Measurements from ENCODE around the gene RPS6KA2. TPM values are rescaled to one million over a fixed set of nuclear protein-coding genes. Genes with fewer than 3 reads are reported as not detected.

The RPS6KA2 gene
- total and polyA plus RNA-seq, 7 experiments from 2014 or later = 4.5 to 17.1 (median 6.6) TPM

- Mint-ChIP-seq H3K36me3 (peaks cover 0 to 11% (median 0%) of the 10 kb centered on the region in 5 donors), H3K4me3 (peak overlapping the region in 3 of 10 donors; percentile 1 to 15 (median 2)), H3K27ac (peak overlapping the region in 2 of 9 donors; percentile 75 to 83), H3K4me1 (peaks cover 9 to 33% (median 19%) of the 10 kb centered on the region in 7 donors), H3K9me3 (no peaks in the 10 kb centered on the region), H3K27me3 (peaks cover 0 to 13% (median 0%) of the 10 kb centered on the region in 5 donors)
- peaks cover 8 to 13% of the 10 kb centered on the region in 2 donors for H3K4me1 ChIP-seq (ENCODE audit: control insufficient read depth in 2 of 2, insufficient read depth in 2 of 2, low read length in 2 of 2)
- DNase-seq = no peak
- H3K27ac ChIP-seq (ENCODE audit: low read depth, low read length) = no peak overlapping the region
- ChIA-PET CTCF (no interaction called here), POLR2A (interaction anchor here (1.9 kb wide), 1 partner anchor 40 kb away, joined by 5 read pairs; no protein-coding TSS in a partner anchor)
- intact Hi-C loops (cut with micrococcal nuclease) = no loop called here
- no peaks in the 10 kb centered on the region for H3K27me3 ChIP-seq (ENCODE audit: control insufficient read depth in 2 of 2, insufficient read depth in 2 of 2, low read length in 2 of 2)
- H3K4me3 ChIP-seq (ENCODE audit: low read length) = no peak overlapping the region
- ATAC-seq = no peak
- H3K36me3 ChIP-seq (ENCODE audit: control insufficient read depth in 2 of 3, insufficient read depth in 3 of 3, low read length in 3 of 3) = no peaks in the 10 kb centered on the region
- no peaks in the 10 kb centered on the region for H3K9me3 ChIP-seq (ENCODE audit: control insufficient read depth in 2 of 3, low read length in 3 of 3)
Measured at GRCh38 chr6:166440729-166441128, 186.3 kb downstream of the RPS6KA2 start.

- Mint-ChIP-seq H3K4me1 (peaks cover 14 to 39% (median 23%) of the 10 kb centered on the region in 7 donors), H3K36me3 (peaks cover 0 to 11% (median 0%) of the 10 kb centered on the region in 5 donors), H3K27ac (peak overlapping the region in 2 of 9 donors; percentile 7 to 32), H3K4me3 (peak overlapping the region in 9 of 10 donors; percentile 7 to 71 (median 51)), H3K27me3 (peaks cover 0 to 13% (median 0%) of the 10 kb centered on the region in 5 donors), H3K9me3 (no peaks in the 10 kb centered on the region)
- ChIA-PET CTCF (interaction anchor here (1.2 kb wide), 1 partner anchor 163 kb away, joined by 4 read pairs; no protein-coding TSS in a partner anchor), POLR2A (interaction anchor here (1.9 kb wide), 1 partner anchor 39 kb away, joined by 5 read pairs; no protein-coding TSS in a partner anchor)
- intact Hi-C loops (cut with micrococcal nuclease) = no loop called here
- H3K4me1 ChIP-seq (ENCODE audit: control insufficient read depth in 2 of 2, insufficient read depth in 2 of 2, low read length in 2 of 2) = peaks cover 15 to 19% of the 10 kb centered on the region in 2 donors
- ATAC-seq (no peak), DNase-seq (no peak)
- no peaks in the 10 kb centered on the region for H3K27me3 ChIP-seq (ENCODE audit: control insufficient read depth in 2 of 2, insufficient read depth in 2 of 2, low read length in 2 of 2)
- H3K4me3 ChIP-seq (ENCODE audit: low read length) = no peak overlapping the region
- H3K27ac ChIP-seq (ENCODE audit: low read depth, low read length) = no peak overlapping the region
- H3K9me3 ChIP-seq (ENCODE audit: control insufficient read depth in 2 of 3, low read length in 3 of 3) = no peaks in the 10 kb centered on the region
- H3K36me3 ChIP-seq (ENCODE audit: control insufficient read depth in 2 of 3, insufficient read depth in 3 of 3, low read length in 3 of 3) = no peaks in the 10 kb centered on the region
Measured at GRCh38 chr6:166440106-166440505, 186.9 kb downstream of the RPS6KA2 start.

GRCh38 chr6:166439366-166440091 is 187.5 kb downstream of the RPS6KA2 start:
- intact Hi-C loops (cut with micrococcal nuclease) = loop anchor here in 1 of 2 donors (10.0 kb wide), 1 partner anchor 335 kb away; no protein-coding TSS in a partner anchor
- H3K27me3 Mint-ChIP-seq = peaks cover 0 to 13% (median 0%) of the 10 kb centered on the region in 5 donors
- H3K4me3 Mint-ChIP-seq = peak overlapping the region in 8 of 10 donors; percentile 7 to 71 (median 57)
- CTCF ChIA-PET = interaction anchor here (1.2 kb wide), 1 partner anchor 162 kb away, joined by 4 read pairs; no protein-coding TSS in a partner anchor
- peaks cover 0 to 11% (median 0%) of the 10 kb centered on the region in 5 donors for H3K36me3 Mint-ChIP-seq
- H3K4me1 Mint-ChIP-seq = peaks cover 14 to 42% (median 23%) of the 10 kb centered on the region in 7 donors
- H3K9me3 Mint-ChIP-seq = no peaks in the 10 kb centered on the region
- ATAC-seq (peak; percentile 12), DNase-seq (no peak)
- peak overlapping the region in 2 of 9 donors; percentile 32 to 61 for H3K27ac Mint-ChIP-seq
- Histone ChIP-seq H3K27ac (ENCODE audit: low read depth, low read length) (no peak overlapping the region), H3K27me3 (ENCODE audit: control insufficient read depth in 2 of 2, insufficient read depth in 2 of 2, low read length in 2 of 2) (no peaks in the 10 kb centered on the region), H3K4me3 (ENCODE audit: low read length) (no peak overlapping the region), H3K4me1 (ENCODE audit: control insufficient read depth in 2 of 2, insufficient read depth in 2 of 2, low read length in 2 of 2) (peaks cover 15 to 19% of the 10 kb centered on the region in 2 donors), H3K9me3 (ENCODE audit: control insufficient read depth in 2 of 3, low read length in 3 of 3) (no peaks in the 10 kb centered on the region), H3K36me3 (ENCODE audit: control insufficient read depth in 2 of 3, insufficient read depth in 3 of 3, low read length in 3 of 3) (no peaks in the 10 kb centered on the region)
- POLR2A ChIA-PET = interaction anchor here (0.6 to 1.9 kb wide), 3 partner anchors 29 to 38 kb away, joined by 3 to 5 read pairs (median 3); no protein-coding TSS in a partner anchor

- DNase-seq = no peak
- H3K27me3 ChIP-seq (ENCODE audit: control insufficient read depth in 2 of 2, insufficient read depth in 2 of 2, low read length in 2 of 2) = no peaks in the 10 kb centered on the region
- intact Hi-C loops (cut with micrococcal nuclease) = loop anchor here in 1 of 2 donors (10.0 kb wide), 1 partner anchor 336 kb away; no protein-coding TSS in a partner anchor
- POLR2A ChIA-PET = interaction anchor here (0.8 to 1.5 kb wide), 3 partner anchors 20 to 31 kb away, joined by 3 to 7 read pairs (median 3); no protein-coding TSS in a partner anchor
- peak overlapping the region in 2 of 9 donors; percentile 46 to 54 for H3K27ac Mint-ChIP-seq
- no peak overlapping the region for H3K27ac ChIP-seq (ENCODE audit: low read depth, low read length)
- H3K36me3 Mint-ChIP-seq = peaks cover 0 to 7% (median 0%) of the 10 kb centered on the region in 5 donors
- no peak for ATAC-seq
- CTCF ChIA-PET = no interaction called here
- H3K4me1 ChIP-seq (ENCODE audit: control insufficient read depth in 2 of 2, insufficient read depth in 2 of 2, low read length in 2 of 2) = peaks cover 15 to 19% of the 10 kb centered on the region in 2 donors
- H3K9me3 ChIP-seq (ENCODE audit: control insufficient read depth in 2 of 3, low read length in 3 of 3) = no peaks in the 10 kb centered on the region
- H3K36me3 ChIP-seq (ENCODE audit: control insufficient read depth in 2 of 3, insufficient read depth in 3 of 3, low read length in 3 of 3) = no peaks in the 10 kb centered on the region
- H3K9me3 Mint-ChIP-seq = no peaks in the 10 kb centered on the region
- H3K27me3 Mint-ChIP-seq = peaks cover 0 to 13% (median 0%) of the 10 kb centered on the region in 5 donors
- H3K4me3 ChIP-seq (ENCODE audit: low read length) = no peak overlapping the region
- no peak overlapping the region for H3K4me3 Mint-ChIP-seq
- peaks cover 14 to 43% (median 23%) of the 10 kb centered on the region in 7 donors for H3K4me1 Mint-ChIP-seq
Measured at GRCh38 chr6:166438211-166438861, 188.7 kb downstream of the RPS6KA2 start.

- H3K4me3 ChIP-seq (ENCODE audit: low read length) = no peak overlapping the region
- H3K27me3 Mint-ChIP-seq = peaks cover 0 to 13% (median 0%) of the 10 kb centered on the region in 5 donors
- CTCF ChIA-PET = no interaction called here
- POLR2A ChIA-PET = interaction anchor here (1.5 kb wide), 1 partner anchor 19 kb away, joined by 7 read pairs; no protein-coding TSS in a partner anchor
- H3K4me1 ChIP-seq (ENCODE audit: control insufficient read depth in 2 of 2, insufficient read depth in 2 of 2, low read length in 2 of 2) = peaks cover 15 to 19% of the 10 kb centered on the region in 2 donors
- peaks cover 14 to 43% (median 23%) of the 10 kb centered on the region in 7 donors for H3K4me1 Mint-ChIP-seq
- intact Hi-C loops (cut with micrococcal nuclease) = loop anchor here in 1 of 2 donors (10.0 kb wide), 1 partner anchor 337 kb away; no protein-coding TSS in a partner anchor
- H3K36me3 ChIP-seq (ENCODE audit: control insufficient read depth in 2 of 3, insufficient read depth in 3 of 3, low read length in 3 of 3) = no peaks in the 10 kb centered on the region
- ATAC-seq = no peak
- no peaks in the 10 kb centered on the region for H3K9me3 Mint-ChIP-seq
- H3K27me3 ChIP-seq (ENCODE audit: control insufficient read depth in 2 of 2, insufficient read depth in 2 of 2, low read length in 2 of 2) = no peaks in the 10 kb centered on the region
- H3K4me3 Mint-ChIP-seq = peak overlapping the region in 1 of 10 donors; percentile 38
- no peak for DNase-seq
- no peak overlapping the region for H3K27ac ChIP-seq (ENCODE audit: low read depth, low read length)
- no peaks in the 10 kb centered on the region for H3K9me3 ChIP-seq (ENCODE audit: control insufficient read depth in 2 of 3, low read length in 3 of 3)
- peaks cover 0 to 7% (median 0%) of the 10 kb centered on the region in 5 donors for H3K36me3 Mint-ChIP-seq
- H3K27ac Mint-ChIP-seq = peak overlapping the region in 2 of 9 donors; percentile 38 to 66
Measured at GRCh38 chr6:166437661-166438060, 189.4 kb downstream of the RPS6KA2 start.
